WI38 (cell line): Measurements from ENCODE around the gene MBD2.
"Not testable (repeated sequence)": the region's sequence is repeated elsewhere in the genome, so short reads cannot be mapped to it uniquely, and the experiment has no call there.

Experiments used
- H3K4me3 ChIP-seq: 2 replicates; pipeline ENCODE4 v1.5.1; 2011; ENCODE audit warnings: low read depth, mild to moderate bottlenecking, control low read depth, low read length
- TF ChIP-seq, protein P1 (sequence below): IDR thresholded peaks from 2 replicates; pipeline ENCODE4 v1.5.1; 2012; ENCODE audit warnings: low read depth, mild to moderate bottlenecking, control low read depth, low read length

Gene MBD2

DNA sequence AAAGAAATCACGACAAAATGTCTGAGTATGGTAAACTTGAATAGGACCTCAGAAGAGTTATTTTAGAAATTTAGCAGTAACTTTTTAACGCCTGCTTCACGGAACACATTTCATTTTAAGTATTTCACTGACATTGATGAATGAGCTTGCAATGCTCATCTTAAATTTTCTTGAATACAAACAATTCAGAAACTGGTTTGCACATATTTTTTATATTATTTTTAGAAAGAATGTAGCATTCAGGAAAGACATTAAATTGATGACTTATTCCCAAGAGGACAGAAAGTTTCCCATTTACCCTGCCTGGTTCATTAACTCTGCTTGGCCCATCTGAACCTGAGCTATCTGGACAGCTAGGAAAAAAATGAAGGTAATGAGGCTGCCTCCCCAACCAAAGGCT is 89.3 kb downstream of the MBD2 start:
- no peak overlapping the region for H3K4me3 ChIP-seq
- TF ChIP-seq, protein P1, sequence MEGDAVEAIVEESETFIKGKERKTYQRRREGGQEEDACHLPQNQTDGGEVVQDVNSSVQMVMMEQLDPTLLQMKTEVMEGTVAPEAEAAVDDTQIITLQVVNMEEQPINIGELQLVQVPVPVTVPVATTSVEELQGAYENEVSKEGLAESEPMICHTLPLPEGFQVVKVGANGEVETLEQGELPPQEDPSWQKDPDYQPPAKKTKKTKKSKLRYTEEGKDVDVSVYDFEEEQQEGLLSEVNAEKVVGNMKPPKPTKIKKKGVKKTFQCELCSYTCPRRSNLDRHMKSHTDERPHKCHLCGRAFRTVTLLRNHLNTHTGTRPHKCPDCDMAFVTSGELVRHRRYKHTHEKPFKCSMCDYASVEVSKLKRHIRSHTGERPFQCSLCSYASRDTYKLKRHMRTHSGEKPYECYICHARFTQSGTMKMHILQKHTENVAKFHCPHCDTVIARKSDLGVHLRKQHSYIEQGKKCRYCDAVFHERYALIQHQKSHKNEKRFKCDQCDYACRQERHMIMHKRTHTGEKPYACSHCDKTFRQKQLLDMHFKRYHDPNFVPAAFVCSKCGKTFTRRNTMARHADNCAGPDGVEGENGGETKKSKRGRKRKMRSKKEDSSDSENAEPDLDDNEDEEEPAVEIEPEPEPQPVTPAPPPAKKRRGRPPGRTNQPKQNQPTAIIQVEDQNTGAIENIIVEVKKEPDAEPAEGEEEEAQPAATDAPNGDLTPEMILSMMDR: no peak

DNA sequence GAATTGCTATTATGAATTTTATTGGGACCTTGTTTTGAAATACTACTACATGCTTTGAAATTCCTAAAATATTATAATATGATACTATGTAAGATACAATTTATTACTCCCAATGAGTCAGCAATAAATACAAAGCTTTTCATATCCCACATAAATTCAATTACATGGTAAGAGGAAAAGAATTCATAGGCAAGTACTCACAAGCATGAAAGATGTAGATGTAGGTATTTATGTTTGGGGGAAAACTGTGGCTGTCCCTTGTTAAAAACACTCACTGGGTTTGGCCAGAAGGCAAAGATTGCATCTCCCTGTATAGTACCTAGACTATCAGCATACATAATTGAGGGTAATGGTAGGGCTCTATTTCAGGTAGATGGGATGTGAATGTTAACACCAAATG is 90.4 kb downstream of the MBD2 start:
- TF ChIP-seq, protein P1: no peak
- H3K4me3 ChIP-seq: no peak overlapping the region

DNA sequence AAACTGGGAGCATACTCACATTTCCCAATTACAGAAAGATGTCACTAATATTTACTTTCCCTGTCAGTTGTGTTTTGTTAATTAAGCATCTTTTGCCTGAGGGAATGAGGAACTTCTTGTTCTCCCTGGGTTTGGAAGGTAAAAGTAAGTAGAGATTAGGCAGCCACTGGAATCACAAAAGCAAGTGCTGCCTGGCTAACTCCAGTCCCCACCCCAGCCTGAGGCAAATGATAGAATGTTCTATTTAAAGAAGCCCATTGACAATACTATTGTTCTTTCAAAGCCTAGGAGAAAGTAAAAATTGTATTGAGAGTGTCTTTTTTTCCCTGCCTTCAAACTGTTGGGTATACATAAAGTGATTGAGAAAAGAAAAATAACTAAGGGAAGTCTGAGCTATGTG is 93.8 kb downstream of the MBD2 start:
- H3K4me3 ChIP-seq: no peak overlapping the region

DNA sequence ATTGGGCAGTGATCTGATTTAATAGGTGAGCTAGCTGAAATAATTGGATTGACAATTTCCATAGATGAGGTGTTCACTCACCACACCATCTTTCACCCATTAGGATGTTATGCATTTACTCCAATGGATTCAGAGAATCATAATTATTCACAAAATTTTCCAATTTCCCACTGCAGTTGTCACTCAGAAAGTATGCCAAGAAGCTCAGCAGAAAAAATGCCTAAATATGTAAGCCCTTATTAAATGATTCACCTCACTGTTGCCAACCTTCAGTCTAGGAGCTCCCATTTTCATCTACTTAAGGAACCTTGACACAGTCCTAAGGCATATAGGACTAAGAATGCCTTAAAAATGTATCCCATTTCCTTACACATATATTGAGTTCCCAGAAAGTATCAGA is 94.3 kb downstream of the MBD2 start:
- TF ChIP-seq, protein P1: no peak
- no peak overlapping the region for H3K4me3 ChIP-seq

More for the DNA sequence above, 93.8 kb downstream of the MBD2 start:
- TF ChIP-seq, protein P1: no peak

DNA sequence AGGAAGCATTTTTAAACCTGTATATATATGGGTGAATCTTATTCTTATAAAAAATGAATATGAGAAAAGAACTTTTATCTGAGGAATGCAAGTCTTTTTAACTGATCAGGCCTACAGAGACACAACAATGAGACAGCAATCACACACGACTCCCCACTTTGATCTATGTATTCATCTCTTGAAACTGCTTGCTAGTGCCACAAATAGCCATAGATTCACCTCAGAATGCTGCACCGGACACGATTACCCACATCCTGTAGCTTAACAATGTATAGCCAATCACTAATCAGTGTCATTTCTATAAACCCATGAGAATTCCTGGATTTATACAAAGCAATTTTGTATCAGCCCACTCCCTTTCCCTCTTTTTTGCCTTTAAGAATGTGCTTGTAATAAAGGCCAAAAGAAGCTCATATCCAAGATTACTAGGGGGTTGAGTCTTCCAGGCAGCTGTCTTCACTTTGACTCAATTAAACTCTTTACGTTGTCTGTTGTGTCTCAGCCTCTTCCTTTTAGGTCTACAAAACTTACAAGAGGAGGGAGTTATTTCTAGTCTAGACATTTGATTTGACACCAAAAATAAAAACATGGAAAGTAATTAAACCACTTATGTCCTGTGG is 94.9 kb downstream of the MBD2 start:
- no peak overlapping the region for H3K4me3 ChIP-seq
- TF ChIP-seq, protein P1: no peak

DNA sequence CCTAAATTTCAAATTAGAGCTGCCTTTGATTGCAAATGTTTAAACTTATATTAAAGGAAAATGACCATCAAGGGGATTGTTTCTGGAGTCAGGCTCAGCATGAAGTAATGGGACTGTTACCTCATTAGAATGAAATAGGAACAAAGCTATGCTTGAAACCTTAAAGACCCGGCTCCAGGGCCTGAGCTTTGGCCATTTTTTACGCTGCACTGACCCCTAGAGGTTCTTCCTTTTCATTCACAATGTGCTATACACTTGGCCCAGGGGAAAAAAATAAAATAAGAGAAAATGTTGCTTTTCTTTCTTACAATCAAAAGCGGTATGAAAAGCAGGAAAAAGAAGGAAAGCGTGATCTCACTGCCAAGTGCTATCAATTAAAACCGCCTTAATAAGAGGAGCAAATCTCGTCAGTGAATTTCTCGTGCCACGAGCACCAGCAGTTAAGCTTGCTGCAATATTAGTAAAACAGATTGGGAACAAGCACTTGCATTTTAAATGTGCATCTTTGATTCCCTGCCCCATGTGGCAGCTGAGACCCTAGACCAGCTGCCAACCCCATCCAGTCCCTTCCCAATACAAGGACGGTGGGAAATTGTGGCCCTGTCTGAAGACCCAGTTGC is 96.6 kb downstream of the MBD2 start:
- TF ChIP-seq, protein P1: peak; percentile 59
- no peak overlapping the region for H3K4me3 ChIP-seq

DNA sequence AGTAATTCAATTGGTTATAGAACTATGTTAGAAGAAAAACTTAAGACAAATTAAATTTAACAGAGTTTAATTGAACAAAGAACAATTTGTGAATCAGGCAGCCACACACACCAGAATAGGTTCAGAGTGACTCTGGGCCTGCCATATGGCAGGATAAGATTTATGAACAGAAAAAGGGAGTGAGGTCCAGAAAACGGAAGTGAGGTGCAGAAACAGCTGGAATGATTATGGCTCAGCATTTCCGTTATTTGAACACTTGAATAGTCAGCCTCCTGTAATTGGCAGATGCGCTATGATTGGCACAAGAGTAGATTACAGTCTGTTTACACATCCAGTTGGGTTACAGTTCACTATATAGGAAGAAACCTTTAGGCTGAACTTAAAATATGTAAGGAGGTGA is 99.0 kb downstream of the MBD2 start:
- H3K4me3 ChIP-seq: no peak overlapping the region
- TF ChIP-seq, protein P1: no peak

DNA sequence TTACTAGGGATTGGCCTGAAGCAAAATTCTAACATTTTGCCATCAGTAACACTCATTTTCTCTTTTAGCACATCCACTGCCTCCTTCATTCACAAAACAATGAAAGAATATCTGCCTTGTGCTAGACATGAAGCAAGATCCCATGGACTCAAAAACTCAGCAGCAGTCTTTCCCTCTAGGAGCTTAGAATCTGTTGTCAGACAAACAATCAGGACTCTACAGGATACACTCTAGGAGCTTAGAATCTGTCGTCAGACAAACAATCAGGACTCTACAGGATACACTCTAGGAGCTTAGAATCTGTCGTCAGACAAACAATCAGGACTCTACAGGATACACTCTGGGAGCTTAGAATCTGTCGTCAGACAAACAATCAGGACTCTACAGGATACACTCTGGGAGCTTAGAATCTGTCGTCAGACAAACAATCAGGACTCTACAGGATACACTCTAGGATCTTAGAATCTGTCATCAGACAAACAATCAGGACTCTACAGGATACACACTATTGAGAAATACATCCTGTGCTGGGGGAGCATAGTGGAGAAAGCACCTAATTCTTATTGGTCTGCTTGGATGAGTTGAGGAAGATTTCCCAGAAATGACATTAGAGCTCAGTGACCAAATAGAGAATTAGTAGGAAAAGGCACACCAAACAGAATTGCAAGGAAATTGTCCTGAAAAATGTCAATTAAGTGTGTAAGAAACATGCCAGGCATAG is 100.6 kb downstream of the MBD2 start:
- not testable (repeated sequence) for H3K4me3 ChIP-seq
